Measurements from ENCODE around the gene BZW1. TPM values are rescaled to one million over a fixed set of nuclear protein-coding genes. Genes with fewer than 3 reads are reported as not detected.

Gene BZW1
- total and polyA plus RNA-seq, 2 donors from 2014 or later, result 50.5 to 188 TPM

DNA sequence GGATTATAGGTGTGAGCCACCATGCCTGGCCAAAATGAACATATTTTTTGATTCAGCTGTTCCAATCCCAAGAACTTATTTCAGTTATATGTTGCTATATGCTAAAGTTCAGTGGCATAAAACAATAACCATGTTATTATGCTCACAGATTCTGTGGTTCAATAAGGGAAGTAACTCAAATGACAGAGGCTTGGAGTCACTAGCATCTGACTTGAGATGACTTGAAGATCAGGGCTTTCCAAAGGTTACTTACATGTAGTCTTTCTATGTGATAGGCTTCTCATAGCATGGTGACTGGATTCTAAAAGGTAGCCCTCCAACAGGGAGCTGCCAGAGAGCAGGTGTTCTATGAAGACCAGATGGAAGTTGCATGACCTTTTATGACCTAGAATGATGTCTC is 35.6 kb downstream of the BZW1 start:
- no peak for DNase-seq
- H3K4me3 ChIP-seq (ENCODE audit: low read length in 3 of 3), result no peak overlapping the region
- no peak overlapping the region for H3K27ac ChIP-seq (ENCODE audit: low read depth in 2 of 2, low read length in 2 of 2)
- no peak overlapping the region for H3K9ac ChIP-seq (ENCODE audit: low read length in 3 of 3)
- no peaks in the 10 kb centered on the region for H3K4me1 ChIP-seq (ENCODE audit: control insufficient read depth in 2 of 3, insufficient read depth in 2 of 3, low read depth in 1 of 3, low read length in 3 of 3)
- TF ChIP-seq, protein P1, sequence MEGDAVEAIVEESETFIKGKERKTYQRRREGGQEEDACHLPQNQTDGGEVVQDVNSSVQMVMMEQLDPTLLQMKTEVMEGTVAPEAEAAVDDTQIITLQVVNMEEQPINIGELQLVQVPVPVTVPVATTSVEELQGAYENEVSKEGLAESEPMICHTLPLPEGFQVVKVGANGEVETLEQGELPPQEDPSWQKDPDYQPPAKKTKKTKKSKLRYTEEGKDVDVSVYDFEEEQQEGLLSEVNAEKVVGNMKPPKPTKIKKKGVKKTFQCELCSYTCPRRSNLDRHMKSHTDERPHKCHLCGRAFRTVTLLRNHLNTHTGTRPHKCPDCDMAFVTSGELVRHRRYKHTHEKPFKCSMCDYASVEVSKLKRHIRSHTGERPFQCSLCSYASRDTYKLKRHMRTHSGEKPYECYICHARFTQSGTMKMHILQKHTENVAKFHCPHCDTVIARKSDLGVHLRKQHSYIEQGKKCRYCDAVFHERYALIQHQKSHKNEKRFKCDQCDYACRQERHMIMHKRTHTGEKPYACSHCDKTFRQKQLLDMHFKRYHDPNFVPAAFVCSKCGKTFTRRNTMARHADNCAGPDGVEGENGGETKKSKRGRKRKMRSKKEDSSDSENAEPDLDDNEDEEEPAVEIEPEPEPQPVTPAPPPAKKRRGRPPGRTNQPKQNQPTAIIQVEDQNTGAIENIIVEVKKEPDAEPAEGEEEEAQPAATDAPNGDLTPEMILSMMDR (IDR thresholded peaks at IDR 0.05; ENCODE audit: borderline replicate concordance, extremely low read depth, insufficient read depth), result no peak
- no peak for FAIRE-seq
- intact Hi-C loops (cut with DNase I), result no loop called here
- no peaks in the 10 kb centered on the region for H3K27me3 ChIP-seq (ENCODE audit: control insufficient read depth, insufficient read depth, low read length)
- H3K36me3 ChIP-seq (ENCODE audit: control insufficient read depth in 2 of 3, insufficient read depth in 3 of 3, low read length in 3 of 3), result peaks cover 2 to 16% (median 14%) of the 10 kb centered on the region in 3 donors
- no peaks in the 10 kb centered on the region for H3K9me3 ChIP-seq (ENCODE audit: control insufficient read depth in 2 of 3, insufficient read depth in 1 of 3, low read length in 3 of 3)

DNA sequence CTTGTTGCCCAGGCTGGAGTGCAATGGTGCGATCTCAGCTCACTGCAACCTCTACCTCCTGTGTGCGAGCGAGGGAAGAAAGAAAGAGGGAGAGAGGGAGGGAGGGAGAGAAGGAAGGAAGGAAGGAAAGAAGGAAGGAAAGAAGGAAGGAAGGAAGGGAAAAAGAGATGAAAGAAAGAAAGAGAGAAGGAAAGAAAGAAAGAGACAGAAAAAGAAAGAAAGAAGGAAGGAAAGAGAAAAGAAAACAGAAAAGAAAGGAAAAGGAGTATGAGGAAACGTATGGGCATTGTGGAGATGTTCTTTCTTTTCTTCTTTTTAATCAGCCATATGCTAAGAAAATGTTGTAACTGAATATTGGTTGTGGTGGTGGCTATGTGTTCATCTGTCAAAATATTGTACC is 36.2 kb downstream of the BZW1 start:
- no peak overlapping the region for H3K27ac ChIP-seq (ENCODE audit: low read depth in 2 of 2, low read length in 2 of 2)
- H3K4me1 ChIP-seq (ENCODE audit: control insufficient read depth in 2 of 3, insufficient read depth in 2 of 3, low read depth in 1 of 3, low read length in 3 of 3), result no peaks in the 10 kb centered on the region
- no peak for DNase-seq
- H3K27me3 ChIP-seq (ENCODE audit: control insufficient read depth, insufficient read depth, low read length), result no peaks in the 10 kb centered on the region
- no peak overlapping the region for H3K9ac ChIP-seq (ENCODE audit: low read length in 3 of 3)
- no peak overlapping the region for H3K4me3 ChIP-seq (ENCODE audit: low read length in 3 of 3)
- no peaks in the 10 kb centered on the region for H3K9me3 ChIP-seq (ENCODE audit: control insufficient read depth in 2 of 3, insufficient read depth in 1 of 3, low read length in 3 of 3)
- intact Hi-C loops (cut with DNase I), result no loop called here
- TF ChIP-seq, protein P1 (IDR thresholded peaks at IDR 0.05; ENCODE audit: borderline replicate concordance, extremely low read depth, insufficient read depth), result no peak
- FAIRE-seq, result no peak
- H3K36me3 ChIP-seq (ENCODE audit: control insufficient read depth in 2 of 3, insufficient read depth in 3 of 3, low read length in 3 of 3), result peaks cover 4 to 20% (median 20%) of the 10 kb centered on the region in 3 donors

DNA sequence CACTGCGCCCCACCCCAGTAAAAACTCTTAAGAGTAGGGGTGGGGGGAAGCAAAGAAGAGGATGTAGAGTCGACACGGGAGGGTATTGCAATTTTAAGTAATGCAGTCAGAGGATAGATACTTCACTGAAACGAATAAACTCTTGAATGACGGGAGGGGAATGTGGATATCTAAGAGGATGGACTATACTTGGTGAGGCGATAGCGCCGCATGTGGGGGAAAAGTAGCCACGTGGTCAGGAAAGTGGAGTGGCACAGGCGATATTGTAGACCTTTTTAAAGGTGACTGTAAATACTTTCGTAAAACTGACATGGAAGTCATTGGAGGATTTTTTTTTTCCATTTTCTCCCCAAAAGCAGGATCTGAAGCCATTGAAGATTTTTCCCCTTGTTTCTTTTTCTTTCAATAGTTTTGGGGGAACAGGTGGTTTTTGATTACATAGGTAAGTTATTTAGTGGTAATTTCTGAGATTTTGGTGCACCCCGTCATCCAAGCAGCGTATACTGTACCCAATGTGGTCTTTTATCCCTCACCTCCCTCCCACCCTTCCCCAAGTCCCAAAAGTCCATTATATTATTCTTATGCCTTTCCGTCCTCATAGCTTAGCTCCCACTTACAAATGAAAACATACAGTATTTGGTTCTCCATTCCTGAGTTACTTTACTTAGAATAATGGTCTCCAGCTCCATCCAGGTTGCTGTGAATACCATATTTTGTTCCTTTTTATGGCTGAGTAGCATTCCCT is 39.0 kb downstream of the BZW1 start:
- H3K9ac ChIP-seq (ENCODE audit: low read length in 3 of 3), result no peak overlapping the region
- TF ChIP-seq, protein P1 (IDR thresholded peaks at IDR 0.05; ENCODE audit: borderline replicate concordance, extremely low read depth, insufficient read depth), result no peak
- no peak for DNase-seq
- no peak overlapping the region for H3K27ac ChIP-seq (ENCODE audit: low read depth in 2 of 2, low read length in 2 of 2)
- no peak overlapping the region for H3K4me3 ChIP-seq (ENCODE audit: low read length in 3 of 3)
- no peak for FAIRE-seq
- H3K36me3 ChIP-seq (ENCODE audit: control insufficient read depth in 2 of 3, insufficient read depth in 3 of 3, low read length in 3 of 3), result peaks cover 8 to 39% (median 31%) of the 10 kb centered on the region in 3 donors
- no peaks in the 10 kb centered on the region for H3K27me3 ChIP-seq (ENCODE audit: control insufficient read depth, insufficient read depth, low read length)
- H3K9me3 ChIP-seq (ENCODE audit: control insufficient read depth in 2 of 3, insufficient read depth in 1 of 3, low read length in 3 of 3), result no peaks in the 10 kb centered on the region
- intact Hi-C loops (cut with DNase I), result no loop called here
- H3K4me1 ChIP-seq (ENCODE audit: control insufficient read depth in 2 of 3, insufficient read depth in 2 of 3, low read depth in 1 of 3, low read length in 3 of 3), result no peaks in the 10 kb centered on the region

Data from kidney (tissue), 14 donors.